ENCODE measurements around the gene EMD. TPM values are rescaled to one million over a fixed set of nuclear protein-coding genes. Genes with fewer than 3 reads are reported as not detected.

The EMD gene
- total and polyA plus RNA-seq, 2 of the 13 experiments (the other 11 are each of a cell fraction or from before 2014, with no cell fraction given), result 14.5 to 14.9 TPM

DNA sequence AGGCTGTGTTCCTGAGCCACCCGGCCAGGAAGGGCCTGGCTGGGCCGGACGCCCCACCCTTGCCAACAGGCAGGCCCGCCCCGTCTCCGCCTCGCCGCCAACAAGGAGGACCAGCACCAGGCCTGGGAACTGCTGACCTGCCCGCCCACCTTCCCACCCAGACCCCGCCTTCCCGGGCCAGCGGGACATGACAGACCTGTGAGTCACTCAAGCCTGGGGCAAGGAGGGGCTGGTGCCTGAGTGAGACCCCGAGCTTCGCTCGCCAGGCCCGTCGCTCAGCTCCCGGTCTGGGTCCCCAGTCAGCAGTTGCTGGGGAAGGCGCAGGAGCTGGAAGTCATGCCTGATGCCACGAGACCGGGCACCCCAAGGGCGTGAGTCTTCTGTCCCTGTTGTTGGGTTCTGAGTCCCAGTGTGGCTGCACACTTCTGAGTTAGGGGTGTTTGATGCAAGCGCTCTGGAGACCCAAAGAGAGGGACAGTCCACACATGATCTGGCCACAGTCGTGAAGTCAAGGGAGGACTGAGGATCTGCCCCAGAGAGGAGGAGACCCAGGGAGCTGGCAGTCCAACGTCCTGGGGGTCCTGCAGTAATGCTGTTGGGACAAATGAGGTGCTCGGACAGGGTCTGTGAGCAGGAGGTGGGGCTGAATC is 30.3 kb downstream of the EMD start, which contains the start of gene DNASE1L1 (continued):
- TF ChIP-seq ZNF569 (CRISPR knock-in tag; IDR thresholded peaks at IDR 0.05; ENCODE audit: borderline replicate concordance) (no peak), MAFF (IDR thresholded peaks at IDR 0.05; ENCODE audit: low read depth, low read length) (no peak), ZNF296 (CRISPR knock-in tag; conservative IDR thresholded peaks at IDR 0.05) (no peak), ZNF570 (CRISPR knock-in tag; IDR thresholded peaks at IDR 0.05; ENCODE audit: borderline replicate concordance) (no peak), CHD2 (IDR thresholded peaks at IDR 0.05; ENCODE audit: low read depth, low read length) (no peak), SATB2 (CRISPR knock-in tag; IDR thresholded peaks at IDR 0.05) (no peak), WIZ (CRISPR knock-in tag; IDR thresholded peaks at IDR 0.05) (no peak), JUND (CRISPR knock-in tag; IDR thresholded peaks at IDR 0.05) (peak; percentile 71; the same call in 1 of the 2 replicates), MEIS1 (CRISPR knock-in tag; IDR thresholded peaks at IDR 0.05; ENCODE audit: borderline replicate concordance) (no peak), ZNF501 (CRISPR knock-in tag; IDR thresholded peaks at IDR 0.05) (0 out of 2 replicates have a peak, but pooled peaks have one; percentile 55), ZBTB7A (CRISPR knock-in tag; IDR thresholded peaks at IDR 0.05) (no peak), MTA1 (CRISPR knock-in tag; IDR thresholded peaks at IDR 0.05; ENCODE audit: borderline replicate concordance) (no peak), CREM (IDR thresholded peaks at IDR 0.05) (no peak), CREM (CRISPR knock-in tag; IDR thresholded peaks at IDR 0.05) (no peak), MXI1 (IDR thresholded peaks at IDR 0.05; ENCODE audit: borderline replicate concordance, low read depth, low read length) (0 out of 3 replicates have a peak, but pooled peaks have one; percentile 36), RBM39 (IDR thresholded peaks at IDR 0.05; ENCODE audit: low read depth, low read length, poor library complexity, severe bottlenecking) (no peak), RFXAP (CRISPR knock-in tag; IDR thresholded peaks at IDR 0.05; ENCODE audit: borderline replicate concordance) (no peak), ATF6 (CRISPR knock-in tag; conservative IDR thresholded peaks at IDR 0.05) (no peak)
- TF ChIP-seq, protein P1, sequence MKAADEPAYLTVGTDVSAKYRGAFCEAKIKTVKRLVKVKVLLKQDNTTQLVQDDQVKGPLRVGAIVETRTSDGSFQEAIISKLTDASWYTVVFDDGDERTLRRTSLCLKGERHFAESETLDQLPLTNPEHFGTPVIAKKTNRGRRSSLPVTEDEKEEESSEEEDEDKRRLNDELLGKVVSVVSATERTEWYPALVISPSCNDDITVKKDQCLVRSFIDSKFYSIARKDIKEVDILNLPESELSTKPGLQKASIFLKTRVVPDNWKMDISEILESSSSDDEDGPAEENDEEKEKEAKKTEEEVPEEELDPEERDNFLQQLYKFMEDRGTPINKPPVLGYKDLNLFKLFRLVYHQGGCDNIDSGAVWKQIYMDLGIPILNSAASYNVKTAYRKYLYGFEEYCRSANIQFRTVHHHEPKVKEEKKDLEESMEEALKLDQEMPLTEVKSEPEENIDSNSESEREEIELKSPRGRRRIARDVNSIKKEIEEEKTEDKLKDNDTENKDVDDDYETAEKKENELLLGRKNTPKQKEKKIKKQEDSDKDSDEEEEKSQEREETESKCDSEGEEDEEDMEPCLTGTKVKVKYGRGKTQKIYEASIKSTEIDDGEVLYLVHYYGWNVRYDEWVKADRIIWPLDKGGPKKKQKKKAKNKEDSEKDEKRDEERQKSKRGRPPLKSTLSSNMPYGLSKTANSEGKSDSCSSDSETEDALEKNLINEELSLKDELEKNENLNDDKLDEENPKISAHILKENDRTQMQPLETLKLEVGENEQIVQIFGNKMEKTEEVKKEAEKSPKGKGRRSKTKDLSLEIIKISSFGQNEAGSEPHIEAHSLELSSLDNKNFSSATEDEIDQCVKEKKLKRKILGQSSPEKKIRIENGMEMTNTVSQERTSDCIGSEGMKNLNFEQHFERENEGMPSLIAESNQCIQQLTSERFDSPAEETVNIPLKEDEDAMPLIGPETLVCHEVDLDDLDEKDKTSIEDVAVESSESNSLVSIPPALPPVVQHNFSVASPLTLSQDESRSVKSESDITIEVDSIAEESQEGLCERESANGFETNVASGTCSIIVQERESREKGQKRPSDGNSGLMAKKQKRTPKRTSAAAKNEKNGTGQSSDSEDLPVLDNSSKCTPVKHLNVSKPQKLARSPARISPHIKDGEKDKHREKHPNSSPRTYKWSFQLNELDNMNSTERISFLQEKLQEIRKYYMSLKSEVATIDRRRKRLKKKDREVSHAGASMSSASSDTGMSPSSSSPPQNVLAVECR (CRISPR knock-in tag; IDR thresholded peaks at IDR 0.05; ENCODE audit: borderline replicate concordance), result peak; percentile 64; the same call in 1 of the 2 replicates
- TF ChIP-seq, protein P2, sequence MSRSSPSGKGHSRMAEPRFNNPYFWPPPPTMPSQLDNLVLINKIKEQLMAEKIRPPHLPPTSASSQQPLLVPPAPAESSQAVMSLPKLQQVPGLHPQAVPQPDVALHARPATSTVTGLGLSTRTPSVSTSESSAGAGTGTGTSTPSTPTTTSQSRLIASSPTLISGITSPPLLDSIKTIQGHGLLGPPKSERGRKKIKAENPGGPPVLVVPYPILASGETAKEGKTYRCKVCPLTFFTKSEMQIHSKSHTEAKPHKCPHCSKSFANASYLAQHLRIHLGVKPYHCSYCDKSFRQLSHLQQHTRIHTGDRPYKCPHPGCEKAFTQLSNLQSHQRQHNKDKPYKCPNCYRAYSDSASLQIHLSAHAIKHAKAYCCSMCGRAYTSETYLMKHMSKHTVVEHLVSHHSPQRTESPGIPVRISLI (CRISPR knock-in tag; IDR thresholded peaks at IDR 0.05; ENCODE audit: borderline replicate concordance), result no peak
- TF ChIP-seq, protein P3, sequence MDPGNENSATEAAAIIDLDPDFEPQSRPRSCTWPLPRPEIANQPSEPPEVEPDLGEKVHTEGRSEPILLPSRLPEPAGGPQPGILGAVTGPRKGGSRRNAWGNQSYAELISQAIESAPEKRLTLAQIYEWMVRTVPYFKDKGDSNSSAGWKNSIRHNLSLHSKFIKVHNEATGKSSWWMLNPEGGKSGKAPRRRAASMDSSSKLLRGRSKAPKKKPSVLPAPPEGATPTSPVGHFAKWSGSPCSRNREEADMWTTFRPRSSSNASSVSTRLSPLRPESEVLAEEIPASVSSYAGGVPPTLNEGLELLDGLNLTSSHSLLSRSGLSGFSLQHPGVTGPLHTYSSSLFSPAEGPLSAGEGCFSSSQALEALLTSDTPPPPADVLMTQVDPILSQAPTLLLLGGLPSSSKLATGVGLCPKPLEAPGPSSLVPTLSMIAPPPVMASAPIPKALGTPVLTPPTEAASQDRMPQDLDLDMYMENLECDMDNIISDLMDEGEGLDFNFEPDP (CRISPR knock-in tag; conservative IDR thresholded peaks at IDR 0.05), result no peak
